GM21528 (cell line): Measurements from ENCODE around the gene ZNF638.
A peak's percentile ranks its signal among the peaks of the same experiment; 100 is the strongest.
"Not testable (repeated sequence)": the region's sequence is repeated elsewhere in the genome, so short reads cannot be mapped to it uniquely, and the experiment has no call there.

Source experiments
- ATAC-seq: cut with Tn5 transposase; IDR thresholded peaks from one replicate; pipeline ENCODE4 v1.9.1; 2021; ENCODE audit warnings: mild to moderate bottlenecking, moderate library complexity; ENCODE audit not compliant: unreplicated experiment, low FRiP score

Gene ZNF638, protein sequence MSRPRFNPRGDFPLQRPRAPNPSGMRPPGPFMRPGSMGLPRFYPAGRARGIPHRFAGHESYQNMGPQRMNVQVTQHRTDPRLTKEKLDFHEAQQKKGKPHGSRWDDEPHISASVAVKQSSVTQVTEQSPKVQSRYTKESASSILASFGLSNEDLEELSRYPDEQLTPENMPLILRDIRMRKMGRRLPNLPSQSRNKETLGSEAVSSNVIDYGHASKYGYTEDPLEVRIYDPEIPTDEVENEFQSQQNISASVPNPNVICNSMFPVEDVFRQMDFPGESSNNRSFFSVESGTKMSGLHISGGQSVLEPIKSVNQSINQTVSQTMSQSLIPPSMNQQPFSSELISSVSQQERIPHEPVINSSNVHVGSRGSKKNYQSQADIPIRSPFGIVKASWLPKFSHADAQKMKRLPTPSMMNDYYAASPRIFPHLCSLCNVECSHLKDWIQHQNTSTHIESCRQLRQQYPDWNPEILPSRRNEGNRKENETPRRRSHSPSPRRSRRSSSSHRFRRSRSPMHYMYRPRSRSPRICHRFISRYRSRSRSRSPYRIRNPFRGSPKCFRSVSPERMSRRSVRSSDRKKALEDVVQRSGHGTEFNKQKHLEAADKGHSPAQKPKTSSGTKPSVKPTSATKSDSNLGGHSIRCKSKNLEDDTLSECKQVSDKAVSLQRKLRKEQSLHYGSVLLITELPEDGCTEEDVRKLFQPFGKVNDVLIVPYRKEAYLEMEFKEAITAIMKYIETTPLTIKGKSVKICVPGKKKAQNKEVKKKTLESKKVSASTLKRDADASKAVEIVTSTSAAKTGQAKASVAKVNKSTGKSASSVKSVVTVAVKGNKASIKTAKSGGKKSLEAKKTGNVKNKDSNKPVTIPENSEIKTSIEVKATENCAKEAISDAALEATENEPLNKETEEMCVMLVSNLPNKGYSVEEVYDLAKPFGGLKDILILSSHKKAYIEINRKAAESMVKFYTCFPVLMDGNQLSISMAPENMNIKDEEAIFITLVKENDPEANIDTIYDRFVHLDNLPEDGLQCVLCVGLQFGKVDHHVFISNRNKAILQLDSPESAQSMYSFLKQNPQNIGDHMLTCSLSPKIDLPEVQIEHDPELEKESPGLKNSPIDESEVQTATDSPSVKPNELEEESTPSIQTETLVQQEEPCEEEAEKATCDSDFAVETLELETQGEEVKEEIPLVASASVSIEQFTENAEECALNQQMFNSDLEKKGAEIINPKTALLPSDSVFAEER (N-terminal part only)

DNA sequence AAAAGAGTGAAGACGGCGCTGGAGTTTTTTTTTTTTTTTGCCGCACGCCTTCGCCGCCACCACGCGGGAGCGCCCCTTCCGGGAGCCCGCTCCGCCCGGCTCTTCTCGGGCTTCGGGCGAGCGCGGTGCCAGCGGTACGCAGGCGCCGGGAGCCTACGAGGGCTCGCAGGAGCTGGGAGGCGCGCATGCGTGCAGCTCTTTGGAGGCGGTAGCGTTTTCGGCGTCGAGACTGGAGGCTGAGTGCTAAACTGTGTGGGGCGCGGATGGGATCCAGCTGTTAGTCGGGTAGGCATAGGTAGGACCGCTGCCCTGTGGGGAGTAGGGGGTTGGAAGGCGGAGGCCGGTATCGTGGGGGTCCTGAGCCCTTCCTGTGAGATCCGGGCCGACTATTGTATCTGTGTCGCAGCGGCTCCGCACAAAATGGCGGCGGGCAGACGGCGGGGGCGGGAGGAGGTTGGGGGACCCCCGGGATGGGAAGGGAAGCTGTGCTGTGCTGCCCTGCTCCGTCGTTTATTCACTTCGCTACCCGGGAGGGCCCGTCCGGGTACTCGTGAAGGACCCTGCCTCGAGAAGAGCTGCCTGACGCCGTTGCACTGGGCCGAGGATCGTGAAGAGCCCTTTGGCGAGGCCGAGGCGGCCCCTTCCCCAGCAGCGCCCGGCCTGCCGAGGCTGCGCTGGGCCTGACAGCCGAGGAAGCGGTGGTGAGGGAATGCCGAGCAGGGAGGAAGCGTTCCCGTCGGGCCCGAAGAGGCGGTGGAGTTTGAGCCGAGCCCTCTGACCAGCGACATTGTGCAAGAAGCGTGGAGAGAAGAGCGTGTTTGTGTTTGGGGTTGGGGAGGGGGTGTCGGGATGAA is at the start of gene ZNF638:
Gene ZNF638, plus strand, starts transcription at position 202 of the 854 bp plus-strand sequence. CDS start 17,173 bp downstream, outside the sequence.
- ATAC-seq: peak; percentile 96

DNA sequence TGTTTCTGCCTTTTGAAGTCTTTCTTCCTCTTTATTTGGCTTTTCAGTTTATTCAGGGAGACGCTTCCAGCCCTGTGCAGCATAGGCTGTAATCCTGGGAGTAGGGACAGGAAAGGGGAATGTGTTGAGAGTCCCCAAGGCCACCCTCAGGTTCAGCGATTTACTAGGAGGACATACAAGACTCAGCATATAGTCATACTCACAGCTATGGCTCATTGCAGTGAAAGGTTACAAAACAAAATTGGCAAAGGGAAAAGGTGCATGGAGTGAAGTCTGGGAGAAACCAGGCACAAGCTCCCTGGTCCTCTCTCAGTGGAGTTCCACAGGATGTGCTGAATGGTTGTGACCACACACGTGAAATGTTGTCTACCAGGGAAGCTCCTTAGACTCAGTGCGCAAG is 49.6 kb upstream of the ZNF638 start:
- ATAC-seq: no peak

DNA sequence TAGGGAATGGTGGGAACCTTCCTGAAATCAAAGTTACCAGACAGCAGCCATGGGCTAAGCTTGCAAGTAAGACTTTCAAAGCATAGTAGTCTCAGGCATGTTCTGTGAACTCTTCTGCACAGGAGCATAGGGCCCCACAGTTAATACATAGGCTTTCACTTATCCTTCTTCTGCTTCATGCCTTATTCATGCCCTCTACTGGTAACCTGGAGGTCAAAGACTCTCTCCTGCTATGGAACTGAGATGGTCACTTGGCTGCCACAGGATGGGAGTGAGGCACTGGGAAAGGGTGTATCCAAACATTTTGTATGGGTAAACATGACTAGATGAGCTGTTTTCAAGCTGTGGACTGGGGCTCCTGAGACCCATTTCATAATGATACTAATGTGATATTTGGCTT is 49.1 kb upstream of the ZNF638 start:
- no peak for ATAC-seq

DNA sequence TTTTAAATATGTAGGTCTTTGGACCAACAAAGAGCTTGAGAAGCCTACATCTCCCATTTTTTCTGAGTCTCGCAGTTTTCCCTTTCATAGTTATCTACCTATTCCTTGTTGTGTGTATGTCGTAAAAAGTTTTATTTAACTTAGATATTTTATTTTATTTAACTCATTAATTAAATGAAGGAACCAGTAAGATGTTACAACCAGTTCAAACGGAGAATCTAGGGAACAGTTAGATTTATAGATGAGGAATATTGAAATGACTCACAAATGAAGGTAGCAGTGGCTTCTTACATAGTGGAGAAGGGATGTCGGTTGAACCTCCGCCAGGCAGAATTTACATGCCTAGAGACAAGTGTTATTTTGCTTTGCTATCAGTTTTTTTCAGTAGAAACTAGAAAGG is 48.5 kb upstream of the ZNF638 start:
- ATAC-seq: no peak

DNA sequence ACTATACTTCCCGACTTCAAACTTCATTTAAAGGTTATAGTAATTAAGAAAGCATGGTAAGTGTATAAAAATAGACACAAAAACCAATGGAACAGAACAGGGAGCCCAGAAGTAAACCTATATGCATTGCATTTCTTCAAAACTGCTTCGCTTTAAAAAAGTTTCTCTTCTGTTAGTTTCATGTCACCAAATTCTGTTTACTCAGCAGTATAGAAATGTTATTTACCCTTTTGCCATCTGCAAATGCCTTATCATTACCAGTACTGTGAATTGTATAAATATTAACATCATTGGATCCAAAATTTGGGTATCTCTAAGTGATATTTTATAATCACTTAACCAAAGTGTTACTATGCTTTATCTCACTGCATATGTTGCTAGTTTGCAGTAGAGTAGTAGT is 45.9 kb upstream of the ZNF638 start:
- ATAC-seq: no peak

DNA sequence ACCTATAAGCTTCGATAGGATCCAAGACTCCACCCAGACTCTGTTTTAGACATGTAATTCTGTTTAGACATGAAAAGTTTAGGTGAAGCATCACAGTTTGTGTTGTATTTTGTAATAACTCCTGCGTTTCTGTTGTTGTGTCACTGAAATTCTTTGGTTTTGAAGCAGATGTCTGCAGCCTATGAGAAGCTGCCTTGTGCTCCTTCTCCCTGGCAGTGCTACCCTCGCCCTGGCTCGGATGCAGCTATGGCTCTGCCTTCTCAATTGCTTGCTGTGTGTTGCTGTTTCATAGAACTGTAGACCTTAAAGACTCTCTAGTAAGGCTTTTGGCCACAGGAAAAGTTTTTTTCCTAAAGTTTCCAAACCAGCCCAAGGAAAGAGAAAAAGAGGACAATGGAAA is 40.2 kb upstream of the ZNF638 start:
- ATAC-seq: no peak

DNA sequence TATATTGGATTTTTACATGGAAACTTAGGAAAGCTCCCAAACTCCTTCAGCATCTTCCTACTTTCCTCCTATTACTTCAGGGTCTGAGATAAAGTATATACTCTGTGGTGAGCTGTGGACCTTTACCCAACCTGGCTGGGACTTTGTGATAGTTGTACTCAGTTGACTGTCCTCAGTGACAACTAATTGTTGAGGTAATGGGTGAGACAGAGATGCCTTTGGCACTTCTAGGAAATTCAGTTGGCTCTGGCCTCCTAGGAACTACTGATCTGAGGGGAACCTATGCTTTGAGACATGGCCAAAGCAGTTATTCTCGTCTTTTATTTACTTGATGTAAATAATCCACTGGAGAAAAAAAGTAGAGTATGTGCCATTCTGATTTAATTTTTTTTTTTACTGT is 39.4 kb upstream of the ZNF638 start:
- ATAC-seq: no peak

DNA sequence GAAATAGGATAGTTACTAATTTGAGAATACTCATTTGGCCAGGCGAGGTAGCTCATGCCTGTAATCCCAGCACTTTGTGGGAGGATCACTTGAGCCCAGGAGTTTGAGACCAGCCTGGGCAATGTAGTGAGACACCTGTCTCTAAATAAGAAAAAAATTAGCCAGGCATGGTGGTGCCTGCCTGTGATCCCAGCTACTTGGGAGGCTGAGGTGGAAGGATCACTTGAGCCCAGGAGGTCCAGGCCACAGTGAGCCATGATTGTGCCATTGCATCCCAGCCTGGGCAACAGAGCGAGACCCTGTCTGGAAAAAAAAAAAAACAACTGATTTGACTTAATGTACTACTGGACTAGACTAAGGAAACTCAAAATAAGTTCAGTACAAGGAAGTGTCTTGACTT is 32.7 kb upstream of the ZNF638 start:
- no peak for ATAC-seq

DNA sequence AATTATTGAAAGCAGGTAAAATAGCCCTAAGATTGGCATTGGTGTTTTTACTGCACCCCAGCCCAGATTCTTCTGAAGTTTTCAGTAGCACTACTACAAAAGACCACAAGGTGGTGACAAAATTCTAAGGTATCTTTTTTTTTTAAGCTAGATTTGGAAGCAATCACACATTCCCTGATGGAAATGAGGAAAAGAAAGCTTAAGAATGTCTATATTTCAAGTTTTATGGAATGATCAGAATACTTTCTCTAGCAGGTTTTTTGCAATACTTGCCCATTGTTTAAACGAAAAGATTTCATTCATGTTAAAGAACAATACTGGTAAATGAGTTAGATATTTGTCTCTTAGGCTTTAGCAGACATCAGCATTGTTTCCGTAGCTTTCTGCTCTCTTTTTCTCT is 32.1 kb upstream of the ZNF638 start:
- ATAC-seq: no peak

DNA sequence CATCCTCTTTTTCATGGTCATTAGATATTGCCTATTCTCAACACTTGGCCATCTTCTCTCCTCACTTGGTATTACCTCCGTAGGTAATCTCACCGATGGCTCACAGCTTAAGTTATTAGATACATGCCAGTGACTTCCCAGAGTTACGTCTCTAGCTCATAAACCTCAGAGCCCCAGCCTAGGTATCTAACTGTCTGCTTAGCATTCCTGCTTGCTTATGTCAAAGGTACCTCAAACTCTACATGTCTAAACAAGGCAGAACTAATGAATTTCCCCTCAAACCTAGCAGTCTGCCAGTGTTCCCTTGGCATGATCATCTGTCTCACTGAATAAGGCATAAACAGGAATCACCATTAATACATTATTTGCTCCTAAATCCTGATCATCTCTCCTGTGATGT is 27.7 kb upstream of the ZNF638 start:
- no peak for ATAC-seq

DNA sequence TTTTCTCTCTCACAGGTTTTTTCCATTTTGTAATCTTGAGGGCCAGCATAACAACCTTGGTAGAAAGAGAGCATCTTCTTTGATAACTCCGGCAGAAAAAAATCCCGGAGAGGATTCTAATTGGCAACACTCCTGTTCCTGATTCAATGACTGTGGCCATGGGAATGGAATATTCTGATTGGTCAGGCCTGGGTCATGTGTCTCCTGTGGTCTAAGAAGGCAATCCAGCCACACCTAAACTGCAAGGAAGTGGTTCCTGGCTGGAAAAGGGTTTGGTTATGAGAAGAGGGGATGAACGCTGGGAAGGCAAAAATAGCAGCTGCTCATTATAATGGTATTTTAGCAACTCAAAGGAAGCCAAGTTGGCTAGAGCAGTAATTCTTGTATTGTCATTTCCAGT is 24.8 kb upstream of the ZNF638 start:
- no peak for ATAC-seq

DNA sequence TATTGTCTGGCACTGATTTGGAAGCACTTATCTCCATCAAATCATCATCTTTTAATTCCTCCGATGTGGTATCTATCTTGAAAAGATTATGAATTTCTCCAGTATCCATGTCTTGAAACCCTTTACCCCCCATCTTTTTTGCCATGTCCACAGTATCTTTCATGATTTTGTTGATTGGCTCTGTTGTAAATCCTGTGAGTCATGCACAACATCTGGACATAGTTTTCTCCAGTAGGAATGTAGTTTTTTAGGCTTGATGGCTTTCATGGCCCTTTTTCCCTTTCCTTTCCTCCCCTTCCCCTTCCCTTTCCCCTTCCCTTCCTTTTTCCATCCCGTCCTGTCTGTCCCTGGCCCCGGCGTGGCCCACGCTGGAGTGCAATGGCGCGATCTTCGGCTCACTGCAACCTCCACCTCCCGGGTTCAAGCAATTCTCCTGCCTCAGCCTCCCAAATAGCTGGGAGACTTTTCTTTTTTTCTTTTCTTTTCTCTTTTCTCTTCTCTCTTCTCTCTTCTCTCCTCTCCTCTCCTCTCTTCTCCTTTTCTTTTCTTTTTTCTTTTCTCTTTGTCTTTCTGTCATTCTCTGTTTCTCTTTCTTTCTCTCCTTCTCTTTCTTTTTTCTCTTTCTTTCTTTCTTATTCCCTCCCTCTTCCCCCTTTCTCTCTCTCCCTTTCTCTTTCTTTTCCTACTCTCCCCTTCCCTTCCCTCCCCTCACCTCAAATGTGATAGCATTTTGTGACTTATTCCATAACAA is 18.4 kb upstream of the ZNF638 start:
- no peak for ATAC-seq

DNA sequence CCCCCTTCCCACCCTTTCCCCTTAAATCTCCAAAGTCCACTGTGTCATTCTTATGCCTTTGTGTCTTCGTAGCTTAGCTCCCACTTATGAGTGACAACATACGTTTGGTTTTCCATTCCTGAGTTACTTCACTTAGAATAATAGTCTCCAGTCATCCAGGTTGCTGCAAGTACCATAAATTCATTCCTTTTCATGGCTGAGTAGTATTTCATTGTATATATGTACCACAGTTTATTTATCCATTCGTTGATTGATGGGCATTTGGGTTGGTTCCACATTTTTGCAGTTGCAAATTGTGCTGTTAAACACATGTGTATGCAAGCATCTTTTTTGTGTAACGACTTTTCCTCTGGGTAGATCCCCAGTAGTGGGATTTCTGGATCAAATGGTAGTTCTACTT is 14.5 kb upstream of the ZNF638 start:
- ATAC-seq: no peak

DNA sequence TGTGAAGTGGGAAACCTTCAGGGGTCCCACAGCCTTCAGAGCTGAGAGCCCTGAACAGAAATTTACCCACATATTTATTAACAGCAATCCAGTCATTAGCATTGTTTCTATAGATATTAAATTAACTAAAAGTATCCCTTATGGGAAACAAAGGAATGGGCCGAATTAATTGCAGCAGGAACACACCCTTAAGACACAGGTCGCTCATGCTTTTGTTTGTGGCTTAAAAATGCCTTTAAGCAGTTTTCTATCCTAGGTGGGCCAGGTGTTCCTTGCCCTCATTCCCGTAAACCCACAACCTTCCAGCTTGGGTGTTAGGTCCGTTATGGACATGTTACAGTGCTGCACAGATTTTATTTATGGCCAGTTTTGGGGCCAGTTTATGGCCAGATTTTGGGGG is 13.7 kb upstream of the ZNF638 start:
- ATAC-seq: not testable (repeated sequence)

DNA sequence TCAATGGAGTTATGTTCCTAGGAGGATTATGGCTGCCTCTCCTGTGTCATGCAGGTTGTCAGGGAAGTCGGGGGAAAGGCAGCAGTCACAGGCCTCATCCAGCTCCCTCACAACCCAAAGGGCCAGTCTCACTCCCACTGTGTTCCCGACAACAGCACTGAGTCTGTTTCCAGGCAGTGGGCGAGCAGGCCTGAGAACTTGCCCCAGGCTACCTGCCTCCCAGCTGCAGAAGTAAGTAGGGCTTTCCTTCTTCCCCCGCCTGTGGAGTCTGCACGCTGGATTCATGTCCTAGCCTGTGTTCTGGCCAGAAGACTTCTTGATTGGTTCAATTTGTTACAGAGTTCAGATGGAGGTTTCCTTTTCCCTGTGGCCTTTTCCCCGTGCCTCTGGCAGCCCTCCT is 8.2 kb upstream of the ZNF638 start:
- ATAC-seq: no peak

DNA sequence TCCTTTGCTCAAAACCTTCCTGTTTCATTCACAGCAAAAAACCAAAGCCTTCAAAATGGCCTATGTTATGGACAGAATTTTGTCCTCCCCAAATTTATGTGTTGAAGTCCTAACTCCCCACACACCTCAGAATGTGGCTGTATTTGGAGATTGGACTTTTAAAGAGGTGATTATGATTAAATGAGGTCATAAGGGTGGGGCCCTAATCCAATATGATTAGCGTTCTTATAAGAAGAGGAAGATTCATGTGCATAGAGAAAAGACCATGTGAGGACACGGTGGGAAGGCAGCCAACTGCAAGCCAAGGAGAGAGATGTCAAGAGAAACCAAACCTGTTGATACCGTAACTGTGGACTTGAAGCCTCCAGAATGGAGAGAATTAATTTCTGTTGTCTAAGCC is 4.6 kb upstream of the ZNF638 start:
- ATAC-seq: no peak

DNA sequence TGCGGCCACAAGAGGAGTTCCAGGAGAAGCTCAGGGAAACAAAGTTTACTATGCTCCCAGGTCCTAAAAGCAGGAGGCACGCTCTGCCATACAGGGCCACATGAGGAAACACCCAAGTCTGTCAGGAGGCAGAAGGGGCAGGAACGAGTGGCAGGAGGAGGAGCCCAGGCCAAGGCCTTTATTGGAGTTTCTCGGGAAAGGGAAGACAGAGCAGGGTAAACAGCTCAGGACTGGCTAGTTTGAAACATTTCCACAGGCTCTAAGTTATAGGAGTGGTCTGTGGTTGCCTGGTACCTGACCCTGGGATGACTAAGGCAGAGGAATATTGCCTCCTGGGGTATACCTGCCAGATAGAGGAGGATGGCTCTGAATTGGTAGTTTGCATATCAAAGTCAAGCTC is 3.7 kb upstream of the ZNF638 start:
- no peak for ATAC-seq

DNA sequence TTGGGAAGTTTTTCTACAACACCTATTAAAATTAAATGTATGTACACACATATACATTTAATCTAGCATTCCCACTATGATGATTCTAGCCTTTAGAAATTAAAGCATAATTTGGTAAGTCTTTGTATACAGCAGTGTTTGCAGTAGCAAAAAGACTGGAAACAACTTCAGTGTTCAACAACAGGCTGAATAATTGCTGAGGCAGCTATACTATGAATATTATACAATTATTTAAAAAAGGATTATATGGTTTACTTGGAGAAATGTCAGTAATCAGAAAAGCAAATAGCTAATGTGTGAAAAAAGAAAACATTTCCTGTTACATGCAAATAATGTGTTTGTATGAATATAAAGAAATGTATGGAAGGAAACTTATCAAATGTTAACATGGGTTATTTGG is 1.4 kb upstream of the ZNF638 start:
- ATAC-seq: no peak

DNA sequence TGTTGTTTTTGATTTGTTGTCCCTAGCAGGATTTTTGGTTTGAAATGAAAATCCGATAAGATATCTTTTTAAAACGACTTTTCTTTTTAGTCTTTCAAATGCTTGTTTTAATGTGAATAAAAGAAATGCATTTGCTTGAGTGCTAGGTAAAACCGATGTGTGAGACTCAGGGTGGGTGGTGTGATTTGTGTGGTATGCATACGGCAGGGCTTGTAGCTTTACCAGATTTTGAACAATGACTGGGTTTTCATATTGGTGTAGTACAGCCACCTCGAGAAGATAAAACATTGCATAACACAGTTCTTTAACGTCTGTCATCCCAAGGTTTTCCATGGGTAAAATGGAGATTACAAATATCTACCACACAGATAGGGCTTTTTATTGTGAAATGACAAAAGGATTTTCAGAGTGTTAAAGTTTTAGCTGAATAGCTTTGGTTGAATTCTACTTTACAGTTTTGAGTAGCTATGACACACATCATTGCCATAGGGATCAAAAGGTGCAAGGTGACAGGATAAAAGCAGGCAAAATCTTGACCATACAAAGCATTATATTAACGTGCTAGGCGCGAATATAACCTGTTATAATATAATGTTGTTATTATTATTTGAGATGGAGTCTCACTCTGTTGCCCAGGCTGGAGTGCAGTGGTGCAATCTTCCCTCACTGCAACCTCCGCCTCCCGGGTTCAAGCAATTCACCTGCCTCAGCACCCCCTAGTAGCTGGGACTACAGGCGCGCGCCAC is 824 bp upstream of the ZNF638 start:
- no peak for ATAC-seq
